Fibroblast of villous mesenchyme (primary cell): ENCODE data around the gene MET. TPM values are rescaled to one million over a fixed set of nuclear protein-coding genes. Genes with fewer than 3 reads are reported as not detected.

Source experiments
- DNase-seq: peaks from one replicate; pipeline ENCODE4 v3.0.0-alpha.2; 2010; ENCODE audit warnings: low read depth
- H3K4me3 ChIP-seq: 2 replicates; pipeline ENCODE4 v1.5.1; 2011; ENCODE audit warnings: low read depth, mild to moderate bottlenecking, low read length
- CTCF ChIP-seq: IDR thresholded peaks from 2 replicates; pipeline ENCODE4 v1.5.1; 2012; ENCODE audit warnings: low read depth, mild to moderate bottlenecking, low read length; ENCODE audit not compliant: insufficient read depth
- total RNA-seq: library from RNA; depleted of rRNA; stranded (reverse); fragments of >200 nt; gene quantifications from 2 replicates; pipeline ENCODE4 v1.2.3, GENCODE V29; 2012

Gene MET
- total RNA-seq, 1 donor: 48.8 TPM

GRCh38 chr7:116780966-116781365, 109.0 kb downstream of the MET start:
- H3K4me3 ChIP-seq: no peak overlapping the region
- DNase-seq: no peak
- no peak for TF ChIP-seq CTCF

- no peak for TF ChIP-seq CTCF
- DNase-seq: no peak
- H3K4me3 ChIP-seq: no peak overlapping the region
Measured at GRCh38 chr7:116781584-116781983, 109.6 kb downstream of the MET start.

- no peak overlapping the region for H3K4me3 ChIP-seq
- no peak for TF ChIP-seq CTCF
- DNase-seq: peak; percentile 50
Measured at GRCh38 chr7:116782177-116782711, 110.2 kb downstream of the MET start.

- DNase-seq: no peak
- TF ChIP-seq CTCF: no peak
- no peak overlapping the region for H3K4me3 ChIP-seq
Measured at GRCh38 chr7:116783666-116784318, 111.8 kb downstream of the MET start.

- TF ChIP-seq CTCF: no peak
- no peak for DNase-seq
- no peak overlapping the region for H3K4me3 ChIP-seq
Measured at GRCh38 chr7:116784647-116785046, 112.7 kb downstream of the MET start.

GRCh38 chr7:116785843-116786242, 113.8 kb downstream of the MET start:
- TF ChIP-seq CTCF: no peak
- H3K4me3 ChIP-seq: no peak overlapping the region
- no peak for DNase-seq
